Stimulated activated CD4-positive, alpha-beta T cell treated with anti-CD3 and anti-CD28 coated beads, Interleukin-15, amount 100 ng/mL, for 1 hour (primary cell): Measurements from ENCODE around the gene MYO6.
A peak's percentile ranks its signal among the peaks of the same experiment; 100 is the strongest.
"Not testable (repeated sequence)": the region's sequence is repeated elsewhere in the genome, so short reads cannot be mapped to it uniquely, and the experiment has no call there.

Experiments used
- DNase-seq, 2 donors: peaks; one replicate each; pipeline ENCODE4 v3.0.0-alpha.2; 2020; ENCODE audit warnings: low read depth in 1 of 2, low spot score in 1 of 2

MYO6 gene

GRCh38 chr6:75748743-75749538 lies at the start of gene MYO6:
Gene MYO6 (plus strand): TSS chr6:75749239. CDS start chr6:75817548, 68,309 bp downstream.
- peak in 1 of 2 donors; percentile 14 for DNase-seq

- DNase-seq = not testable (repeated sequence)
These were observed 40.7 kb upstream of the MYO6 start for GRCh38 chr6:75708334-75708733.

- DNase-seq = no peak
These were observed 37.9 kb upstream of the MYO6 start for GRCh38 chr6:75711173-75711572.

GRCh38 chr6:75719133-75719532 lies 29.9 kb upstream of the MYO6 start:
- DNase-seq = no peak

GRCh38 chr6:75723382-75723781 lies 25.7 kb upstream of the MYO6 start:
- no peak for DNase-seq

GRCh38 chr6:75727206-75727605 lies 21.8 kb upstream of the MYO6 start:
- no peak for DNase-seq

DNA sequence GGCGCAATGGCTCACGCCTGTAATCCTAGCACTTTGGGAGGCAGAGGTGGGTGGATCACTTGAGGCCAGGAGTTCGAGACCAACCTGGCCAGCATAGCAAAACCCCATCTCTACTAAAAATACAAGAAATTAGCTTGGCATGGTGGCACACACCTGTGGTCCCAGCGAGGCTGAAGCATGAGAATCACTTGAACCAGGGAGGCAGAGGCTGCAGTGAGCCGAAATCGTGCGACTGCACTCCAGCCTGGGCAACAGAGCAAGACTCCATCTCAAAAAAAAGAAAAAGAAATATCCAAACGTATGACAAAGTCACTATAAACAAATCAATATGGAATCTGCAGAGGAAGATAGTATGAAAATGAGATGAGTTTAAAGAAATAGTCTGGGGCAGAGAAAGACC lies 18.0 kb upstream of the MYO6 start:
- DNase-seq = not testable (repeated sequence)

GRCh38 chr6:75735491-75736186 lies 13.4 kb upstream of the MYO6 start:
- DNase-seq = no peak

DNA sequence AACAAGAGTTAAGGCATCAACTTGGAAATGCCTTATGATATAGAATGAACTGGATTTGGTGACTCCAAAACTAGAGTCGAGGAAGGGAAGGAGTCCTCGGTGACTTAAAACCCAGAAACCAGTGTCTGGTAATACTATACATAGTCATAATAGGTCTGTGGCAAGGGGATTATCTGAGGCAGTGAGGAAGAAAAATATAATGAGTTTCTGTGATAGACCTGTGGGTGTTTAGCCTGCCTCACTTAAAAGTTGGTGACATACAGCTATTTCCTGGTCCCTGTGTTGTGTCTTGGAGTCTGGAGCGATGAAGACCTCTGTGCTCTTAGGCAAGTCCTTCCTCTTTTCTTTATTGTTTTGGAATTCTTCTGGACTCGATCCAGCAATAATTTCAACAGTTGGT lies 5.1 kb upstream of the MYO6 start:
- DNase-seq = no peak

- no peak for DNase-seq
These were observed 3.6 kb upstream of the MYO6 start for GRCh38 chr6:75745404-75745803.

GRCh38 chr6:75746221-75746620 lies 2.8 kb upstream of the MYO6 start:
- DNase-seq = no peak

- DNase-seq = no peak
These were observed 1.7 kb upstream of the MYO6 start for GRCh38 chr6:75747152-75747992.

DNA sequence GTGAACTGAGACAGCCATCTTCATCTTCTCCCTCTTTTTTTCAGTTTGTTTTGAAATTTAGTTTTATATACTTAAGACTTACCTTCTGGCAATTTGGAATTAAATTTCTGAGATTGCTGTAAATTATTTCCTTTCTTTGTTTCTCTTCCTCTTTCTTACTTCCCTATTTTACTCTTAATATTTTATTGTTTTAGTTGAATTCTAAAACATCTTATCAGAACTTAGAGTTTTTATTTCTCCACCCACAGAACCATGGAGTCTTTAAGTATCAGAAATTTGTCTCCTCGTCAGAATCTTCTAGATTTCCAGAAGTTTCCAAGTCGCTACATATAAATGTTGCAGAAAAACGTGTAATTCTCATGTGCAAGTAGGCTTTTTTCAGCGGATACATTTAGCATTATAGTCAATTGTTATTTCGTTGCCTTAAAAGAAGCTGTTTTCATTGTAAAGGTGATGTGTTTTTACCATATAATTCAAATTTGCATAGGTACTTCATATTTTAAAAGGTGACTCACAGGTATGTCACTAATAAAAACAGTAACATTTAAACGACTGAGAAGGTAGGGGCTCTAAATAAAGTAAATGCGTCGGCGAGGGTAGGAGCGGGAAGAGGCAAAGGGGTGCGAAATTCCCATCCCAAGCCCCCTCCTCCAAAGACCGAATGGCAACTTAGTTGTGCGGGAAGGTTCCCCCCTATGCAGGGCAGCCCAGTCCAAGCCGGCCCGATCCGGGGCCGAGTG lies 866 bp upstream of the MYO6 start:
- DNase-seq = no peak

DNA sequence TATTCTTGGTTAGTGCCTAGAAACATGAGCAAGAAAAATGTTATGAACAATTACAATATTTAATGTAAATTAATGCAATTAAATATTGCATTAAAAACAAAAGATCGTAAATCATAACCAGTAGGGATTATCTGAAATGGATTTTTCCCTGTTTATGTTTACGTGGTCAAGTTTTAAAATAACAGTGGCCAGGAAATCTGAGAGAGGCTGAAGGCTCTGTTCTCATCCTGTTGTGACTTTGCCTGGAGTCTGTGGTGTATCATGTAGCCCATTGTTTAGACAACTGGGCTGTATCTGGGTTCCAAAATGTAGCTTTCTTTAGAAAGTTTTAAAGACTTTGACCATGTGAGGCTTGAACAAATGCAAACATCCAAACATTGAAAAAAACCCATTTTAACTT lies 2.4 kb downstream of the MYO6 start:
- DNase-seq = no peak

DNA sequence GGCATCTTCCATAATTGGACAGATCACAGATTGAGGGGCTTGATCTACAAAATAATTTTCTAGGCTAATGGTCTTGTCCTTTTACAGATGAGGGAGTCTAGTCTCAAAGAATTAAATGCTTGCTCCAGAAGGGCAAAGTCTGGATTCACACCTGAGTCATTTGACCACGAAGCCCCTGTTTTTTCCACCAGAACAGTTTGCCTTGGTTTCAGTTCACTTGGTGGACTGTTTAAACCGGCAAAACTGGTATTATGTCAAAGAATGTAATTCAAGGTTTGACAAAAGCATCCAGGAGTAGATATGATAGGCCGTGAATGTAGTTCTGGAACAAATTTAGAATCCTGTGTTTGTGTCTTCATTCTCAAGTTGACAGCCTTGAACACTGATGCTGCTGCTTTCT lies 3.3 kb downstream of the MYO6 start:
- DNase-seq = no peak

DNA sequence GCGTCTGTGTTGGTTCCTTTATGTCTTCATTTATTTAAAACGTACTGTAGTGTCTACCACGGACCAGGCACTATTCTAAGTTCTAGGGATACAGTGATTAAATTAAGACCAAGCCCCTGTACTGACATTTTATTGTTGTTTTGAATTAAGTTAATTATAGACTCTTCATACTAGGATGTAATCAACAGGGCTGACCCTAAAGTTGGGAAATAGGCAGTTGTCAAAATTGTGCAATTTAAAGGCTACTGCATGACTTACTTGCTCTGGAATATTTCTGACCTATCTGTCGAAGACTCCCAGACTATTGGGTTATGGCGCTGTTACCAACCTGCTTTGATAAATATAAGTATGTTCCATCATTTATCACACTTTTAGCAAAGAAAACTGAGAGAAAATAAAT lies 6.7 kb downstream of the MYO6 start:
- no peak for DNase-seq

GRCh38 chr6:75757295-75757694 lies 8.3 kb downstream of the MYO6 start:
- DNase-seq = no peak

DNA sequence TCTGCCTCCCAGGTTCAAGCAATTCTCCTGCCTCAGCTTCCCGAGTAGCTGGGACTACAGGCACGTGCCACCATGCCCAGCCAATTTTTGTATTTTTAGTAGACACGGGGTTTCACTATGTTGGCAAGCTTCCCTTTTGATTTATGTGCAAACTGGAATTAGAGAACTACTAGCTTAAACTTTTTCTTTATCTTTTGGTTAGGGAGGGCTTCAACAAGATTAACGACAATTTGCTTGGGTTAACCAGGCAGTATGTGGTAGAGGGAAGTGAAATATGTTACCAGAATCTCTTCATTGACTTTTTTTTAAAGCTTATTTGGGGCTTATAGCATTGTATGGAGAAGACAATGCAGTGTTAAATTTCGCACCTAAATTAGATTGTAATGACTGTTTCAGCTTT lies 9.0 kb downstream of the MYO6 start:
- no peak for DNase-seq

DNA sequence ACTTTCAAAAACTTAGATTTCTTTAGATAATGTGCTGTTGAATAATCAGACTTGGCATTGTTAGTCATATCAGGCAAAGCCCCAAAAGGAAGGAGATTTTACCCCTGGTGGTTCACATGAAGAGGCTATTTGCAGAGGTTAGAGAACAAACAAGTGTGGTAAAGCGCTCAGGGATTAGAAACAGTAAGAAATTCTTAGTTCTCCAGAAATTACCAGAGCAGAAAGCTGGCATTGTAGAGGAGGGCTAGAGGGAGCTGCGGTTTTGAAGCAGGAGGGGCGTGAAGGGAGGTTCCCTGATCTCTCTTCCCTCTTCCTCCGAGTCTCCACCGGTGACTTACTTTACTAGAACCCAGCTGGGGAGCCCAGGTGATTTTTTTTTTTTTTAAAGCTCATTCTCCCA lies 10.2 kb downstream of the MYO6 start:
- DNase-seq = no peak

DNA sequence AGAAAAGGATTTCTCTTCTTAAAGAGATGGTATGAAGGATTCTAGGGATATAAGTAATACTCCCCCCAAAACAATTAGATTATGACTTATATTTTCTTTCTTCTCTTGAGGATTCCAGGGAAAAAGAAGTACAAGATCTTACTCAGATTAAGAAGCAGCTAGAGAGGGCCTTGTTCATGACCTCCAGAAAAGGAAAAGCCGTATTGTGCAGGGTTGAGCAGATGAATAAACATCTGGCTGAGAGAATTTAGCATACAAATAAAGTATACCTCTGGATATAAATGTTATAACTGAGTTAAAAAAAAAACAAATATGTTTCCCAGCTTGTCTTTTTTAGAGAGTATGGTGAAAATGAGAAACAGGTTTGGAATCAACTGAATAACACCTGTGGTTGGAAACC lies 11.3 kb downstream of the MYO6 start:
- no peak for DNase-seq

DNA sequence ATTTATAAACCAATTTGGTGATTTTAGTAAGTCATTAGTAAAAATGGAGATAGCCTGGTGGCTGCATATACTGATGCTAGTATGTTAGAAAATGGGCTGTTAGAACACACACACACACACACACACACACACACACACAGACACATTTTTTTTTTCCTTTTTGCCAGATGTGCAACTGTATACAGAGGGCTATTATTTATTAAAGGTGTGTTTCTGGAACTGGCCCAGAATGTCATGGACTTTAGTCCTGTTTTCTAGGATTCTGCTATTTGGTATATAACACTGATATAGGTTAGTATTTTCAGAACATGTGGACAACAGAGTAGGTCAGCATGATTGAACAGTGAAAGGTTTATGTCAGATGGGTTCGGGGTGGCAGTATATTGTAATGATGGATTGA lies 12.4 kb downstream of the MYO6 start:
- DNase-seq = no peak
